ENCODE data around the gene LCOR. TPM values are rescaled to one million over a fixed set of nuclear protein-coding genes. Genes with fewer than 3 reads are reported as not detected.
"Not testable (repeated sequence)": the region's sequence is repeated elsewhere in the genome, so short reads cannot be mapped to it uniquely, and the experiment has no call there.

Gene LCOR
- total RNA-seq, 2 experiments from 2014 or later: 27.8 to 34.0 TPM

- H3K9me3 Mint-ChIP-seq (ENCODE audit: low read depth); DNase-seq; H3K36me3 Mint-ChIP-seq; H3K27me3 Mint-ChIP-seq; H3K27ac Mint-ChIP-seq; H3K4me3 Mint-ChIP-seq; ATAC-seq; CTCF ChIA-PET: not testable (repeated sequence)
- H3K4me1 Mint-ChIP-seq: peaks cover 13% of the 10 kb centered on the region
These were observed 15.3 kb downstream of the LCOR start for GRCh38 chr10:96847356-96847755.

- DNase-seq (no peak), ATAC-seq (no peak)
- no peak overlapping the region for H3K27ac Mint-ChIP-seq
- H3K36me3 Mint-ChIP-seq: peaks cover 10% of the 10 kb centered on the region
- no peaks in the 10 kb centered on the region for H3K27me3 Mint-ChIP-seq
- CTCF ChIA-PET: no interaction called here
- H3K9me3 Mint-ChIP-seq (ENCODE audit: low read depth): no peaks in the 10 kb centered on the region
- no peak overlapping the region for H3K4me3 Mint-ChIP-seq
- no peaks in the 10 kb centered on the region for H3K4me1 Mint-ChIP-seq
These were observed 18.0 kb downstream of the LCOR start for GRCh38 chr10:96850113-96850512.

GRCh38 chr10:96850825-96851224, 18.7 kb downstream of the LCOR start:
- CTCF ChIA-PET: no interaction called here
- Mint-ChIP-seq H3K36me3 (peaks cover 10% of the 10 kb centered on the region), H3K4me1 (no peaks in the 10 kb centered on the region), H3K9me3 (ENCODE audit: low read depth) (no peaks in the 10 kb centered on the region), H3K27ac (no peak overlapping the region), H3K27me3 (no peaks in the 10 kb centered on the region), H3K4me3 (no peak overlapping the region)
- DNase-seq (no peak), ATAC-seq (no peak)

- Mint-ChIP-seq H3K4me3 (no peak overlapping the region), H3K4me1 (no peaks in the 10 kb centered on the region), H3K27me3 (no peaks in the 10 kb centered on the region), H3K36me3 (peaks cover 10% of the 10 kb centered on the region), H3K27ac (no peak overlapping the region), H3K9me3 (ENCODE audit: low read depth) (no peaks in the 10 kb centered on the region)
- ATAC-seq: no peak
- DNase-seq: no peak
- CTCF ChIA-PET: no interaction called here
These were observed 19.2 kb downstream of the LCOR start for GRCh38 chr10:96851281-96851680.

GRCh38 chr10:96856317-96856716, 24.2 kb downstream of the LCOR start:
- peaks cover 22% of the 10 kb centered on the region for H3K36me3 Mint-ChIP-seq
- CTCF ChIA-PET: no interaction called here
- peaks cover 13% of the 10 kb centered on the region for H3K4me1 Mint-ChIP-seq
- DNase-seq (no peak), ATAC-seq (no peak)
- no peak overlapping the region for H3K4me3 Mint-ChIP-seq
- H3K9me3 Mint-ChIP-seq (ENCODE audit: low read depth): no peaks in the 10 kb centered on the region
- H3K27ac Mint-ChIP-seq: no peak overlapping the region
- no peaks in the 10 kb centered on the region for H3K27me3 Mint-ChIP-seq

- Mint-ChIP-seq H3K36me3 (peaks cover 23% of the 10 kb centered on the region), H3K27ac (no peak overlapping the region), H3K4me3 (no peak overlapping the region), H3K4me1 (peaks cover 13% of the 10 kb centered on the region), H3K9me3 (ENCODE audit: low read depth) (no peaks in the 10 kb centered on the region), H3K27me3 (no peaks in the 10 kb centered on the region)
- DNase-seq (no peak), ATAC-seq (no peak)
- CTCF ChIA-PET: no interaction called here
These were observed 25.4 kb downstream of the LCOR start for GRCh38 chr10:96857301-96858012.

GRCh38 chr10:96858038-96858705, 26.1 kb downstream of the LCOR start:
- Mint-ChIP-seq H3K36me3 (peaks cover 23% of the 10 kb centered on the region), H3K4me1 (peaks cover 13% of the 10 kb centered on the region), H3K9me3 (ENCODE audit: low read depth) (no peaks in the 10 kb centered on the region), H3K4me3 (no peak overlapping the region), H3K27ac (no peak overlapping the region), H3K27me3 (no peaks in the 10 kb centered on the region)
- CTCF ChIA-PET: no interaction called here
- no peak for DNase-seq
- no peak for ATAC-seq

GRCh38 chr10:96858706-96859050, 26.6 kb downstream of the LCOR start:
- Mint-ChIP-seq H3K4me1 (peaks cover 18% of the 10 kb centered on the region), H3K27me3 (no peaks in the 10 kb centered on the region), H3K4me3 (no peak overlapping the region), H3K36me3 (peaks cover 22% of the 10 kb centered on the region), H3K27ac (no peak overlapping the region), H3K9me3 (ENCODE audit: low read depth) (no peaks in the 10 kb centered on the region)
- DNase-seq (no peak), ATAC-seq (no peak)
- CTCF ChIA-PET: no interaction called here

GRCh38 chr10:96860631-96861277, 28.7 kb downstream of the LCOR start:
- Mint-ChIP-seq H3K9me3 (ENCODE audit: low read depth) (no peaks in the 10 kb centered on the region), H3K4me3 (no peak overlapping the region), H3K4me1 (peaks cover 30% of the 10 kb centered on the region), H3K27me3 (no peaks in the 10 kb centered on the region), H3K36me3 (peaks cover 25% of the 10 kb centered on the region), H3K27ac (no peak overlapping the region)
- CTCF ChIA-PET: no interaction called here
- ATAC-seq: no peak
- no peak for DNase-seq

- Mint-ChIP-seq H3K9me3 (ENCODE audit: low read depth) (no peaks in the 10 kb centered on the region), H3K4me1 (peaks cover 16% of the 10 kb centered on the region), H3K27me3 (no peaks in the 10 kb centered on the region), H3K36me3 (peaks cover 21% of the 10 kb centered on the region), H3K4me3 (no peak overlapping the region), H3K27ac (peak overlapping the region; percentile 23)
- DNase-seq (no peak), ATAC-seq (peak; percentile 75)
- CTCF ChIA-PET: interaction anchor here (0.6 kb wide), 1 partner anchor 346 kb away, joined by 3 read pairs; no protein-coding TSS in a partner anchor
These were observed 31.9 kb downstream of the LCOR start for GRCh38 chr10:96863922-96864543.

GRCh38 chr10:96873086-96873485, 41.0 kb downstream of the LCOR start:
- no peak overlapping the region for H3K4me3 Mint-ChIP-seq
- H3K4me1 Mint-ChIP-seq: peaks cover 13% of the 10 kb centered on the region
- no peaks in the 10 kb centered on the region for H3K9me3 Mint-ChIP-seq (ENCODE audit: low read depth)
- CTCF ChIA-PET: no interaction called here
- no peaks in the 10 kb centered on the region for H3K27me3 Mint-ChIP-seq
- no peak for DNase-seq
- H3K36me3 Mint-ChIP-seq: peaks cover 17% of the 10 kb centered on the region
- no peak for ATAC-seq
- no peak overlapping the region for H3K27ac Mint-ChIP-seq

GRCh38 chr10:96873756-96874467, 41.8 kb downstream of the LCOR start:
- DNase-seq (no peak), ATAC-seq (no peak)
- CTCF ChIA-PET: interaction anchor here (2.0 kb wide), 1 partner anchor 336 kb away, joined by 4 read pairs; no protein-coding TSS in a partner anchor
- Mint-ChIP-seq H3K27me3 (no peaks in the 10 kb centered on the region), H3K4me1 (peaks cover 13% of the 10 kb centered on the region), H3K27ac (no peak overlapping the region), H3K9me3 (ENCODE audit: low read depth) (no peaks in the 10 kb centered on the region), H3K36me3 (peaks cover 19% of the 10 kb centered on the region), H3K4me3 (no peak overlapping the region)

- CTCF ChIA-PET: interaction anchor here (1.5 kb wide), 1 partner anchor 24 kb away, joined by 3 read pairs; no protein-coding TSS in a partner anchor
- no peak overlapping the region for H3K27ac Mint-ChIP-seq
- H3K27me3 Mint-ChIP-seq: no peaks in the 10 kb centered on the region
- no peak for DNase-seq
- H3K9me3 Mint-ChIP-seq (ENCODE audit: low read depth): no peaks in the 10 kb centered on the region
- peaks cover 20% of the 10 kb centered on the region for H3K36me3 Mint-ChIP-seq
- peaks cover 6% of the 10 kb centered on the region for H3K4me1 Mint-ChIP-seq
- no peak overlapping the region for H3K4me3 Mint-ChIP-seq
- ATAC-seq: no peak
These were observed 46.0 kb downstream of the LCOR start for GRCh38 chr10:96878057-96878456.

All from activated CD8-positive, alpha-beta memory T cell treated with anti-CD3 and anti-CD28 coated beads, Interleukin-2, amount 10 ng/mL, durations not matched to agents 7 days and 5 days (primary cell).